Stimulated activated CD4-positive, alpha-beta T cell treated with anti-CD3 and anti-CD28 coated beads, Interleukin-15, amount 100 ng/mL, for 48 hours (primary cell): ENCODE results near the gene RBMY1A1.
"Not testable (repeated sequence)": the region's sequence is repeated elsewhere in the genome, so short reads cannot be mapped to it uniquely, and the experiment has no call there.

Experiments used
- DNase-seq, 2 donors: peaks; one replicate each; pipeline ENCODE4 v3.0.0-alpha.2; 2020; ENCODE audit warnings: low read depth in 2 of 2

The RBMY1A1 gene

DNA sequence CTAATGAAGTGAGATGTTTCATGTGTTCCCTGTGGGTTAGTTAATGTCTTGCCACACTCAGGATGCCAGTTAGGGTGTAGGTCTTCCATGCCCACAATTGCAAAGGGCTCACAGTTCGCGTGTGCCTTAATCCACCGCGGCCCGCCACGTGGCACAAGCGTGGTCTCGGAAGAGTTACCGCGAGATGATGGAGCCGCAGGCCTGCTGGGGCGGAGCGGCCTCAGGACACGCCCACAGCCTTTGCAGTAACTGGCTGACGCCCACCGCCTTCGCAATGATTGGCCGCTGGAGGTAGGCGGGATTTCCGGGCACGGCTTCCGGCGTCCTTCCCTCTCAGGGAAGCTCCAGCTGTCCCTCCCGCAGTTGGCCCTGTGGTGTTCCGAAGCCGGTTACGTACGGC, at the start of gene RBMY1A1:
Gene RBMY1A1, plus strand, starts transcription at position 301 of the 400 bp plus-strand sequence. CDS start 2,013 bp downstream, outside the sequence.
- not testable (repeated sequence) for DNase-seq

DNA sequence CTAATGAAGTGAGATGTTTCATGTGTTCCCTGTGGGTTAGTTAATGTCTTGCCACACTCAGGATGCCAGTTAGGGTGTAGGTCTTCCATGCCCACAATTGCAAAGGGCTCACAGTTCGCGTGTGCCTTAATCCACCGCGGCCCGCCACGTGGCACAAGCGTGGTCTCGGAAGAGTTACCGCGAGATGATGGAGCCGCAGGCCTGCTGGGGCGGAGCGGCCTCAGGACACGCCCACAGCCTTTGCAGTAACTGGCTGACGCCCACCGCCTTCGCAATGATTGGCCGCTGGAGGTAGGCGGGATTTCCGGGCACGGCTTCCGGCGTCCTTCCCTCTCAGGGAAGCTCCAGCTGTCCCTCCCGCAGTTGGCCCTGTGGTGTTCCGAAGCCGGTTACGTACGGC, 23.6 kb upstream of the RBMY1A1 start, which contains the start of gene RBMY1B:
Gene RBMY1B, plus strand, starts transcription at position 301 of the 400 bp plus-strand sequence. CDS start 2,013 bp downstream, outside the sequence.
- DNase-seq = not testable (repeated sequence)

DNA sequence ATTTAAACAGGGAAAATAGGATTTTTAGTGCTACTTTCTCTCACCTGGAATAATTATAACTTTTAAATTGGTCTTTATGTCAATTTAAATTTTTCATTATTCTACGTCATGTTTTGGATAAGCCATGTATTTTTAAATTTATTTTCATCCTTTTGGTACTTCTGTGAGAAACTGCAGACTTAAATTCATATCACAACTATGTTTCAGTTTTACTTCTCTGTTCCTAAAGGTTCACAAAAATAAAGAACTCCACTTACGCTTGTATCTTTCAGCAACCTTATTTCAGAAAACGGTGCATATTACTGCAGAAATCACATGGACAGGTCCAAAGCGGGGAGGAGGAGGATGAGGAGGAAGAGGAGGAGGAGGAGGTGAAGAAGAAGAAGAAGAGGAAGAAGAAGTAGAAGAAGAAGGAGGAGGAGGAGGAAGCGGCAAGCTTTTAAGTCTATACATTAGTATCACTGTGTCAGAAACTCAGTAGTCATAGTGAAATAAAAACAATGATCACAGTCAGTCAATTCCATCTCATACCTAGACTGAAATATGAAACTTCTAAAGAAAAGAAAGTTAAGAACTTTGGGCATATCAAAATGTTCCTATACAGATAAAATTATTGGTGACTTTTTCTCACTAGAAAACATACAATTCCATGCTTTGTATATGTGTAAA, 24.8 kb downstream of the RBMY1A1 start:
- not testable (repeated sequence) for DNase-seq

DNA sequence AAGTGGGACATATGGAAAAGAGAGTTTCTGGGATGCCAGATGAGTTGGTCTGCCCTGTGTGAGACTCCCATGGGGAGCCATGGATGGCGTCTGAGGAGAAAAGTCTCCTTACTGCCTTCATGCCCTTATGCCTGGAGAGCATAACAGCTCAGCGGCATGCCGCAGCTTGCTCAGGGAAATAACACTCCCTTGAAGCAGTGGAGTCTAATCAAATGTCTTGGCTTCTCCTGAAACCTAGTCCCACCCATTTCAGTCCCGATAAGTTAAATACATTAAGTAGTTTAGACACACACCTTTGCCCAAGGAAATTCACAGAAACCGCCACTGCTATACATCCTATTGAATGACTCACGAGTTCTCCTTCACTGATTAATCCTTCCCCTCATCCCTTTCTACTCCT, 50.8 kb downstream of the RBMY1A1 start:
- DNase-seq = no peak

DNA sequence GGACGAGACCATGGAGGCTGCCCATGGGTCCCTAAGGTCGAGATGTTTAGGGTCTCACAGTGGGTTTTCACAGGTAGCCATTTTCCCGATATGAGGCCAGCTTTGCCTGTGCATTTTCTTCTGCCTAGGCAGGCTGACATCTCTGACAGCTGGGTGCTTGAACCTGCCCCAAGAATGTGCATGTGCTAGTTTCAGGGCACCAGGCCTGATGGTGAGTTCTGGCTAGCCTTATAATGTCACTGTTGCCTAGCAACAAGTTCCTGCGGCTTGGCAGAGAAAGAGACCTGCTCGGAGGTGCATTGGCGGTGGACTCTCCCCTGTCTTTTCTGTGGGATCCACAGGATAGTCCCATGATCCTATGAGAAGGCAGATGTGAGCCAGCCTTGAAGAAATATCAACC, 51.8 kb downstream of the RBMY1A1 start:
- DNase-seq = not testable (repeated sequence)

DNA sequence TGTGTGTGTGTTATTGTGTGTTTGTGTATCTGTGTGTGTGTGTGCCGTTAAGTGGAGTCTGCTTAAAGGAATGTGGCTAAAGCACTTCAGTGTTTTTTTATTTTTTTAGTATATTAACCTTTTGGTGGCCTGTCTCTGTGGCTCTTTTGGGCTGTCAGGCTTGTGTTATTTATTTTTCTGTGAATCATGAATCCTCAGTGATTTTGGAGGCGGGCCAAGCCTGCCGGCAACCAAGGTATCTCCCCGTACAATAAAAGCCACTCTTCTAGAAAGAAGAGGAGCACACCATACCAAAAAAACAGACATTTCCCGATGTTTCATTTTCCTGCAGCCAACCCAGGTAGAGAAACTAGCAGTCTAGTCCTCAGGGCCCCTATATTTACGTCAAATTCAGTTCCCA, 57.4 kb downstream of the RBMY1A1 start:
- no peak for DNase-seq

DNA sequence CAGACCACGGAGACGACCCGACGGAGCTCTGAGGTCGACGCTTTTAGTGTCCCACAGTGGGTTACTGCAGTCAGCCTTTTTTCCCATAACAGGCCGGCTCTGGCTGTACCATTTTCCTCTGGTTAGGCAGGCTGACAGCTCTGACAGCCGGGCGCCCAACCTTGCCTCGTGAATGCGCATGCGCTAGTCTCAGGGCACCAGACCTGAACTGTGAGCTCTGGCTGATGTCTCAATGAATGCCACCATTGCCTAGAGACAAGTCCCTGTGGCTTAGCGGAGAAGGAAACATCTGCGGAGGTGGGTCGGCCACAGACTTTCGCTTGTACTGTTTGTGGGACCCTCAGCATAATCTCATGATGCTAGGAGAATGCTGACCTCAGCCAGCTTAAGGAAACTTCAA, 61.6 kb downstream of the RBMY1A1 start:
- not testable (repeated sequence) for DNase-seq
